ENCODE measurements around the gene TMEM52B.
"Not testable (repeated sequence)": the region's sequence is repeated elsewhere in the genome, so short reads cannot be mapped to it uniquely, and the experiment has no call there.

TMEM52B gene

GRCh38 chr12:10211940-10212738 is 33.3 kb downstream of the TMEM52B start:
- no peak for DNase-seq (ENCODE audit: low read depth)

DNA sequence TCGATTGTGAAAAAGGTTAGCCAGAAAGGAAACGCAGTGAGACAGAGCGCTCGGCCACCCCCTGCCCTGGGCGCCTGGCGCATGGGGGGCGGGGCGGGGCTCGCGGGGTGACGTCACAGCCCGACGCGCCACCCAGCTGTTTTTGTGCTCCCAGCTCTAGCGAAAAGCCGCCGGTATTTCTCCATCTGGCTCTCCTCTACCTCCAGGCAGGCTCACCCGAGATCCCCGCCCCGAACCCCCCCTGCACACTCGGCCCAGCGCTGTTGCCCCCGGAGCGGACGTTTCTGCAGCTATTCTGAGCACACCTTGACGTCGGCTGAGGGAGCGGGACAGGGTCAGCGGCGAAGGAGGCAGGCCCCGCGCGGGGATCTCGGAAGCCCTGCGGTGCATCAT is 33.9 kb downstream of the TMEM52B start, which contains the start of gene GABARAPL1:
Gene GABARAPL1, plus strand, starts transcription at position 139 of the 393 bp plus-strand sequence. Its CDS starts 253 bp downstream, at position 392.
- DNase-seq (ENCODE audit: low read depth): no peak

- DNase-seq (ENCODE audit: low read depth): peak; percentile 49
Measured at GRCh38 chr12:10213168-10214135, 34.6 kb downstream of the TMEM52B start.

- DNase-seq (ENCODE audit: low read depth): no peak
Measured at GRCh38 chr12:10214136-10214894, 35.5 kb downstream of the TMEM52B start.

DNA sequence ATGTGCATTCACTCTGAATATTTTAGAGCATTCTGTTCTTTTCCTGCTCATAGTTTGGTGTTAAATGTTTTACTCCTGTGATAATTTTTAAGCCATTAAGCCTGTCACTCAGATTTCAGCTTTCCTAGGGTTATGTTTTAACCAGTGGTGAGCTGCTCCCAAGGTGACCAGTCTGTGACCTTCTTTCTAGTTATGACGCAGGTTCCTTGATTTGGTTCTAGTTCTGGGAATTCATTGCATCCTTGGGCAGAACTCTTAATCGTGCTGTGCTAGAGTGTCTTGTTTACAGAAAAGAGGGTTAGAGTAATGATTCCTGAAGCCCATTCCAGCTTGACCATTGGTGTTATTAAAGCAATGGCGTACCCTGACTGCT is 36.0 kb downstream of the TMEM52B start:
- DNase-seq (ENCODE audit: low read depth): no peak

DNA sequence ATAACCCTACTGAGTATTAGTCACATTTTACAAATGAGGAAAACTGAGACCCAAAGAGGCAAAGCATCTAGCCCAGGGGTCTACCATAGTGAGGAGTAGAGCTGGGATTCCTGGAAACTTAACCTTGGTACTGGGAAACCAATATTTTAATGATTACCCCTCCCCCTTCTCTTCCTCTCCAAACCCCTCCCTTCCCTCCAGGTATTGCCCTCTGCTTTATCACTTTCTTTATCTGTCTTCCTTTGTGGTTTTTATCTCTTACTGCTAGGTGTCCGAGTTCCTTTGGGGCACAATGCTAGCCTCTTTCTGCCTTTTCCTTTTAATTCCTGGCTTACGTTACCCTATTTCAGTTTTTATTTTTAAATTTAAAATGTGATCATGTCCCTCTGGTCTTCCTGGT is 36.6 kb downstream of the TMEM52B start:
- no peak for DNase-seq (ENCODE audit: low read depth)

- DNase-seq (ENCODE audit: low read depth): not testable (repeated sequence)
Measured at GRCh38 chr12:10215946-10216345, 37.1 kb downstream of the TMEM52B start.

DNA sequence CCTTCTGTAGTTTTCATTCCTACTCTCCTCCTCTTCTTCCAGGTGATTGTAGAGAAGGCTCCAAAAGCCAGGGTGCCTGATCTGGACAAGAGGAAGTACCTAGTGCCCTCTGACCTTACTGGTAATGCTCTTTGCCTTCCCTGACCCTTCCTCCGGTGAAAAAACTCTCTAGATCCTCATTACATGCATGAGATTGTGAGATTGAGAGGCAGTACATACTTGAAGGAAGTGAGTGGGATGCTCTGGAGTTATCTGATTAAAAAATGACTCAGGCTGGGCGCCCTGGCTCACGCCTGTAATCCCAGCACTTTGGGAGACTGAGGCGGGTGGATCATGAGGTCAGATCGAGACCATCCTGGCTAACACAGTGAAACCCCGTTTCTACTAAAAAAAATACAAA is 39.2 kb downstream of the TMEM52B start:
- no peak for DNase-seq (ENCODE audit: low read depth)

- no peak for DNase-seq (ENCODE audit: low read depth)
Measured at GRCh38 chr12:10220398-10221077, 41.7 kb downstream of the TMEM52B start.

DNA sequence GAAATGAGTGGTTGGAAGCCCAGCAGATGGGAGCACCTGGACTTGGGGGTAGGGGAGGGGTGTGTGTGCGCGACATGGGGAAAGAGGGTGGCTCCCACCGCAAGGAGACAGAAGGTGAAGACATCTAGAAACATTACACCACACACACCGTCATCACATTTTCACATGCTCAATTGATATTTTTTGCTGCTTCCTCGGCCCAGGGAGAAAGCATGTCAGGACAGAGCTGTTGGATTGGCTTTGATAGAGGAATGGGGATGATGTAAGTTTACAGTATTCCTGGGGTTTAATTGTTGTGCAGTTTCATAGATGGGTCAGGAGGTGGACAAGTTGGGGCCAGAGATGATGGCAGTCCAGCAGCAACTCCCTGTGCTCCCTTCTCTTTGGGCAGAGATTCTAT is 43.0 kb downstream of the TMEM52B start:
- no peak for DNase-seq (ENCODE audit: low read depth)

DNA sequence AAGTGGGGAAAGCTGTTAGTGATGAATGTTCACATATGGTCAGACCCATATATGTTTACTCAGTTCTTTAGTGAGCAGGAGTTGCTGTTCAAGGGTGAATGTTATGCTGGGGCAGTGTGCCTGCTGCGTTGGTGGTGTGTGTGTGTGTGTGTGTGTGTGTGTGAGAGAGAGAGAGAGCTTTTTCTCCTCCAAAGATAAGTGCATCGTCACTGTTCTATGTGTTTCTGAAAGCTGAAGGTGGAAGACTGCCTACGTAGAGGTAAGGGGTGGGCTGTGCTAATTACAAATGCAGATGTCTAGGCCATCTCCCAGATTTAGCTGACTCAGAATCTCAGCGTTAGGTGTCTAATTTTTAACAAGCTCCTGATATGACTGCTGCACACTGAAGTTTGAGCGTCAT is 44.4 kb downstream of the TMEM52B start:
- DNase-seq (ENCODE audit: low read depth): no peak

GRCh38 chr12:10225426-10225825 is 46.6 kb downstream of the TMEM52B start:
- DNase-seq (ENCODE audit: low read depth): not testable (repeated sequence)

GRCh38 chr12:10226086-10226485 is 47.3 kb downstream of the TMEM52B start:
- DNase-seq (ENCODE audit: low read depth): no peak

DNA sequence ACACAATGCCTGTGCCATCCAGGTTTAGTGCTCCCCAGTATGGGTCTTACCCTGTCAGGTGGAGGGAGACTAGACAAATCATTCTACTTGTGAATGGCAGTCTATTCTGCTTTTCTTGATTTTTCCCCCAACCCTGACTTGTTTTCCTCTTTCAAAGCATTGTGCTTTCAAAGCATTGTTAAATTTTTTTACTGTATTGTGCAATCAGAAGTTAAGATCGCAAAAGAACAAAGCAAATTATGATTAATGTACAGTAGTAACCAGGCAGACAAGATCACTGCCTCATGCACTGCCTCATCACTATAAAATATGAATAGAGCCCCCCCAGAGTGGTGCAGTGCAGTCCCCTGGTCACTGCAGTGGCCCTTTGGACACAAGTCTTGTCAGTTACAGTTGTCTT is 47.9 kb downstream of the TMEM52B start:
- no peak for DNase-seq (ENCODE audit: low read depth)

DNA sequence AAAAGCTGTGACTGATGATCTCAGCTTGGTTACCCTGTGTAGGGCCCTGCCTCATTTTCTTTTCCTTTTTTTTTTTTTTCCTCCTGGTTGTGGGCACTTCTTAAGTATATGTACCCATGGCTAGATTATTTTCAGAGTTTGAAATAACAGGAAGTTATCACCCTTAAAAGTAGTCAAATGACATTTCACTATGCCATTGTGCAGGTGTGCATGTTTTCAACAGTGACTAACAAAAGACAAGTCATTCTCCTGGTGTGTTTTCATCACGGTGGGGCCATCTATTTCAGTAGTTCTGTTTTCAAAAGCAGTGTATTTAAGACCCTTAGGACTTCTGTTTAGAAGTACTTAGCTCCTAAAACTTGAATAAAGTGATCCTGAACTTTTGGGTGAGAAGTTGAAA is 48.8 kb downstream of the TMEM52B start:
- no peak for DNase-seq (ENCODE audit: low read depth)

GRCh38 chr12:10234562-10234961 is 55.7 kb downstream of the TMEM52B start:
- no peak for DNase-seq (ENCODE audit: low read depth)

DNA sequence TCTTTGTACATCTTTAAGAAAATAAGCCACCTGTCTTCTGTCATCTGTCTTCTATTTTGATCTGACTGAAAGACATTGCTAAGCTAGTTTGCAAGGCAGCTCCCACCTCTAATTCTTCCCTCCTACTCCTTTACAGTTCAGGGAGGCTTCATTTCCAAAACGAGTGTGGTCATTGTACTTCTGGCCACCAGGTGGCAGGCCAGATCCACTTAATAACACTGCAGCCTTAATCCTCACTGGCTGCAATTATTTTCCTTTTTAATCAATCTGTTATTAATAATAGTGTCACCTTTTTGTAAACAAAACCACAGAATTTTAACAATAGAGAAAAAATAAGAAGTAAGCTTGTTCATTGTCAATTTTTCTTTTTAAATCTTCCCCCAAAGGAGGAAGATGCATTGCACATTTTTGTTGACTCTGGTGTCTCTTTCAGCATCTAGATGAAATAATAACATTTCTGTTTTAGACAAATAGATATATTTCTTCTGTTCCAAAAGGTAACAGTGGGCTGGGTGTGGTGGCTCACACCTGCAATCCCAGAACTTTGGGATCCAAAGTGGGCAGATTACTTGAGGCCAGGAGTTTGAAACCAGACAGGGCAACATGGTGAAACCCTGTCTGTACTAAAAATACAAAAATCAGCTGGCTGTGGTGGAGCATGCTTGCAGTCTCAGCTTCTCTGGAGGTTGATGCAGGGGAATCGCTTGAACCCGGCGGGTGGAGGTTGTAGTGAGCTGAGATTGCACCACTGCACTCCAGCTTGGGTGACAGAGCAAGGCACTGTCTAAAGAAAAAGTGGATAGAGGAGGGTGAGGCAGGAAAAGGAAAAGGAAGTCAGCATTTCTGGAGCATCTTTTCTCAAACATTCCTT is 57.2 kb downstream of the TMEM52B start:
- no peak for DNase-seq (ENCODE audit: low read depth)

- no peak for DNase-seq (ENCODE audit: low read depth)
Measured at GRCh38 chr12:10236720-10237119, 57.9 kb downstream of the TMEM52B start.

- no peak for DNase-seq (ENCODE audit: low read depth)
Measured at GRCh38 chr12:10238526-10238925, 59.7 kb downstream of the TMEM52B start.

DNA sequence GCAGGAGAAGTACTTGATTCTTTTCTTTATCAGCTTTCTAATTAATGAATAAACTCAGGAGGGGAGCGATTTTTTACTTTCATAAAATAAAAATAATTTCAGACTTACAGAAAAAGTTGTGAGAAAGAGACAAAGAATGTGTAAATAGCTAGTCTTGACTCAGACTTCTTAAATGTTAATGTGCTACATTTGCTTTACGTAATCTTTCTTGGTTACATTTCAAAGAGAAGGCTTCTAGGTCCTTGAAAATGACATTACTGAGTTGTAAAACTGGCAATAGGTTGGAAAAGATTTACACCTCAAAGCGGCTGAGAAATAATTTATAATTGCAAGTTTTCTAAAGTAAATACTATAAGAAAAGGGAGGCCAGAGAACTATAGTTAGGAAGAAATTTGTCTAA is 62.5 kb downstream of the TMEM52B start:
- no peak for DNase-seq (ENCODE audit: low read depth)

All from CMK (cell line).